Activated T-cell treated with anti-CD3 and anti-CD28 coated beads, Interleukin-2, amount 50 U/mL, for 4 hours (primary cell): ENCODE results near the gene ALPG. TPM values are rescaled to one million over a fixed set of nuclear protein-coding genes. Genes with fewer than 3 reads are reported as not detected.
"Not testable (repeated sequence)": the region's sequence is repeated elsewhere in the genome, so short reads cannot be mapped to it uniquely, and the experiment has no call there.

Source experiments
- ATAC-seq, 2 donors: fragments of 200-7000 bp; cut with Tn5 transposase; one replicate each; pipeline ENCODE4 v1.10.0; 2021
- DNase-seq: peaks from one replicate; pipeline ENCODE4 v3.0.0-alpha.2; 2020
- H3K27me3 Mint-ChIP-seq: one replicate; pipeline ENCODE4 v1.8.0; 2021; ENCODE audit warnings: low read depth, mixed read lengths
- H3K36me3 Mint-ChIP-seq: one replicate; pipeline ENCODE4 v1.8.0; 2022; ENCODE audit warnings: mixed read lengths; ENCODE audit not compliant: insufficient read depth
- H3K4me1 Mint-ChIP-seq: one replicate; pipeline ENCODE4 v1.8.0; 2021; ENCODE audit warnings: low read depth, mixed read lengths
- H3K4me3 Mint-ChIP-seq: one replicate; pipeline ENCODE4 v1.8.0; 2021; ENCODE audit warnings: mild to moderate bottlenecking, moderate library complexity, mixed read lengths
- H3K9me3 Mint-ChIP-seq: one replicate; pipeline ENCODE4 v1.8.0; 2021; ENCODE audit warnings: mixed read lengths
- total RNA-seq, 3 donors: library from RNA; stranded (reverse); gene quantifications; one replicate each; pipeline ENCODE4 v1.2.1, GENCODE V29; 2021

ALPG gene
- total RNA-seq, 3 donors from 2014 or later, result not detected

GRCh38 chr2:232400256-232401015 lies 6.2 kb upstream of the ALPG start:
- ATAC-seq, result no peak
- H3K27me3 Mint-ChIP-seq, result peaks cover 12% of the 10 kb centered on the region
- no peaks in the 10 kb centered on the region for H3K9me3 Mint-ChIP-seq
- H3K4me3 Mint-ChIP-seq, result no peak overlapping the region
- no peaks in the 10 kb centered on the region for H3K4me1 Mint-ChIP-seq
- no peak for DNase-seq
- H3K36me3 Mint-ChIP-seq, result no peaks in the 10 kb centered on the region

GRCh38 chr2:232402518-232402917 lies 4.1 kb upstream of the ALPG start:
- H3K4me1 Mint-ChIP-seq, result no peaks in the 10 kb centered on the region
- DNase-seq, result no peak
- H3K36me3 Mint-ChIP-seq, result no peaks in the 10 kb centered on the region
- ATAC-seq, result no peak
- H3K27me3 Mint-ChIP-seq, result peaks cover 5% of the 10 kb centered on the region
- no peaks in the 10 kb centered on the region for H3K9me3 Mint-ChIP-seq
- H3K4me3 Mint-ChIP-seq, result no peak overlapping the region

GRCh38 chr2:232405943-232406510 lies 617 bp upstream of the ALPG start:
- Mint-ChIP-seq H3K9me3 (no peaks in the 10 kb centered on the region), H3K4me3 (no peak overlapping the region), H3K4me1 (no peaks in the 10 kb centered on the region), H3K36me3 (no peaks in the 10 kb centered on the region), H3K27me3 (peaks cover 3% of the 10 kb centered on the region)
- ATAC-seq (no peak), DNase-seq (no peak)

DNA sequence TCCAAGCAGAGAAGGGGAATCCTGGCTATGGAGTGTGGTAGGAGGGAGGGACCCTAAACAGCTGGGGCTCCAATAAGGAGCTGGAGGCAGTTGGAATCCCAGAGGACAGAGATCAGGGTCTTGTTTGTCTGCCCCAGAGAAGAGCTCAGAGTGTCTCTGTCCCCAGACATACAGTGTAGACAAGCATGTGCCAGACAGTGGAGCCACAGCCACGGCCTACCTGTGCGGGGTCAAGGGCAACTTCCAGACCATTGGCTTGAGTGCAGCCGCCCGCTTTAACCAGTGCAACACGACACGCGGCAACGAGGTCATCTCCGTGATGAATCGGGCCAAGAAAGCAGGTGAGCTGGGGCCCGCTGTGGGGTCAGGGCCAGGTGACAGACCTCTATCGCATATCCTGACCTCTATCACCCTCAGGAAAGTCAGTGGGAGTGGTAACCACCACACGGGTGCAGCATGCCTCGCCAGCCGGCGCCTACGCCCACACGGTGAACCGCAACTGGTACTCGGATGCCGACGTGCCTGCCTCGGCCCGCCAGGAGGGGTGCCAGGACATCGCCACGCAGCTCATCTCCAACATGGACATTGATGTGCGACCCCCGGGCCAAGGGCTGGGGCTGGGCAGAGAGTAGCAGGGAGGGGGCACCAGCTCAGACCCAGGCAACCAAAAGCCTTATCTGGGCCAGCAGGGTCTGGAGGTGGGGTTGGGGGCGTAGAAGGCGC lies 945 bp downstream of the ALPG start:
- not testable (repeated sequence) for H3K36me3 Mint-ChIP-seq, H3K4me1 Mint-ChIP-seq, H3K27me3 Mint-ChIP-seq, ATAC-seq, H3K4me3 Mint-ChIP-seq, DNase-seq, H3K9me3 Mint-ChIP-seq

- not testable (repeated sequence) for H3K4me1 Mint-ChIP-seq, ATAC-seq, H3K4me3 Mint-ChIP-seq, H3K27me3 Mint-ChIP-seq, H3K36me3 Mint-ChIP-seq, DNase-seq, H3K9me3 Mint-ChIP-seq
These were observed 1.6 kb downstream of the ALPG start for GRCh38 chr2:232408269-232408668.

DNA sequence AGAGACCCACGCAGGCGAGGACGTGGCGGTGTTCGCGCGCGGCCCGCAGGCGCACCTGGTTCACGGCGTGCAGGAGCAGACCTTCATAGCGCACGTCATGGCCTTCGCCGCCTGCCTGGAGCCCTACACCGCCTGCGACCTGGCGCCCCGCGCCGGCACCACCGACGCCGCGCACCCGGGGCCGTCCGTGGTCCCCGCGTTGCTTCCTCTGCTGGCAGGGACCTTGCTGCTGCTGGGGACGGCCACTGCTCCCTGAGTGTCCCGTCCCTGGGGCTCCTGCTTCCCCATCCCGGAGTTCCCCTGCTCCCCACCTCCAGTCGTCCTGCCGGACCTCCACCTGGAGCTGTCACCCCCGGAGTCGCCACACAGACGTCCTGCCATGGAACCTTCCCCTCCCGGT lies 3.0 kb downstream of the ALPG start:
- not testable (repeated sequence) for H3K36me3 Mint-ChIP-seq, H3K9me3 Mint-ChIP-seq, H3K4me3 Mint-ChIP-seq, DNase-seq, ATAC-seq
- Mint-ChIP-seq H3K4me1 (peaks cover 14% of the 10 kb centered on the region), H3K27me3 (peaks cover 13% of the 10 kb centered on the region)

GRCh38 chr2:232410238-232410900 lies 3.7 kb downstream of the ALPG start:
- Mint-ChIP-seq H3K36me3 (no peaks in the 10 kb centered on the region), H3K4me3 (no peak overlapping the region), H3K27me3 (peaks cover 19% of the 10 kb centered on the region), H3K9me3 (no peaks in the 10 kb centered on the region), H3K4me1 (peaks cover 14% of the 10 kb centered on the region)
- no peak for DNase-seq
- ATAC-seq, result no peak

DNA sequence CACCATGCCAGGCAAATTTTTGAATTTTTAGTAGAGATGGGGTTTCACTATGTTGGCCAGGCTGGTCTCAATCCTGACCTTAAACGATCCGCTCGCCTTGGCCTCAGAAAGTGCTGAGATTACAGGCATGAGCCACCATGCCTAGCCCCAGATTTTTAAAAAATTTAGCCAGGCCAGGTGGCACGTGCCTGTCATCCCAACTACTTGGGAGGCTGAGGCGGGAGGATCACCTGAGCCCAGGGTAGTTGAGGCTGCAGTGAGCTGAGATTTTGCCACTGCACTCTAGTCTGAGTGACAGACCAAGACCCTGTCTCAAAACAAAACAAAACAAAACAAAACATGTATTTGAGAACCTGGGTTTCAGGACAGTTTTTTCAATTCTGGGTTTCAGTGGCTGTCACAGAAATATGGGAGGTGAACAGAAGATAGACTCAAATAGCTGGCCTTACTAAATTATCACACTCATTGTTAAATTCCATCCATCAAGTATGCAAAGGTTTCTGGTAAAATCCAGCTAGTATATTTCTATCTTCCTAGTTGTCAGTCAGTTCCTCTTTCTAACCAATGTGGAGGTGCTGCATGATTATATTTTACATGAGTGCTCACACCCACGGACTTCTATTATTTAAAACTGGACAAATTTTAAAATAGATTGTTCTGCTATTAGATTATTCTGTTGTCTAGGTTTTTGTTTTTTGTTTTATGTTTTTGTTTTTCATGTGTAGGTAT lies 5.4 kb downstream of the ALPG start:
- H3K36me3 Mint-ChIP-seq, result no peaks in the 10 kb centered on the region
- peaks cover 19% of the 10 kb centered on the region for H3K27me3 Mint-ChIP-seq
- DNase-seq, result no peak
- H3K4me1 Mint-ChIP-seq, result peaks cover 14% of the 10 kb centered on the region
- no peak overlapping the region for H3K4me3 Mint-ChIP-seq
- ATAC-seq, result no peak
- H3K9me3 Mint-ChIP-seq, result no peaks in the 10 kb centered on the region

DNA sequence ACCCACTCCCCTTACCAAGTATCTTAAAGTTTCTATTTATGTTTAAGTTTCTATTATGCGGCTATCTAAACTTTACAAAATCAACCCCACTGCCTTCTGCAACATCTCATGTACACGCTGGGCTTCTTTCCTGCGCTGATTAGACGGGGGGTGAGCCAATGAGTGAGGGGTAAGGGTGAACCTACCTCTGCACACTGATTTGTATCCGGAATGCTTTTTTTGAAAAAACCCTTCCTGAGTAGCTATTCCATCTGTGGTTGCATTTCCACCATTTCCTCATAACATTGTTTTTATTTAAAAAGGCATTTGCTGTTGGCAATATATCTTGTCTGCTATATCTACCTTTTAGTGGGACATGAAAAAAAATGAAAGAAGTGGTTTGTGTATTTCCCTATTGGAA lies 6.3 kb downstream of the ALPG start:
- Mint-ChIP-seq H3K9me3 (no peaks in the 10 kb centered on the region), H3K36me3 (no peaks in the 10 kb centered on the region), H3K4me1 (peaks cover 14% of the 10 kb centered on the region), H3K27me3 (peaks cover 26% of the 10 kb centered on the region), H3K4me3 (no peak overlapping the region)
- DNase-seq (no peak), ATAC-seq (no peak)

DNA sequence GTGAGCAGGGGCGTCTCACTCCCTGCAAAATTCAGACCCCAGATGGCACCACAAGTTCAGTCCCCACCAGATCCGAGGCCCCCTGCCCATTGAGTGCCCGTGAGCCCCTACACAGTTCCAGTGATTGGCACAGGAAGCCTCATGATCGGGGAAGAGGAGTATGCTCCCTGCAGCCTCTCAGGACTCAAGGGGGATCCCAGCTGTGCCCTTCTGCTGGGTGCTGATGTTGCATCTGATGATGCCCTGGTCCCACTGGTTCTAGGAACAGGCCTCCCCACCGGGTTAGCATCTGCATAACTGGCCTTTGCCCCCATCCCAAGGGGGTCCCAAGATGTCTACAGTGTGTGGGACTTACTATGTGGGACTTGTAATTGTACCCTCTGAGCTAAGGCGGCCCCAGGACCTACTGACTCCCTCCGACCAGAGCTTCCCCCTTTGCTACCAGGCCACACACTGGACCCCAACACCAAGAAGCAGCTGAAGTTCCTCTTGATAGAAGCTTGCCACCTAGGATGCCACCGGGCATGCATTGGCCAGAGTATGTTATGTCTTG lies 8.6 kb downstream of the ALPG start:
- H3K4me3 Mint-ChIP-seq, result no peak overlapping the region
- H3K4me1 Mint-ChIP-seq, result peaks cover 20% of the 10 kb centered on the region
- ATAC-seq, result no peak
- peaks cover 37% of the 10 kb centered on the region for H3K27me3 Mint-ChIP-seq
- H3K36me3 Mint-ChIP-seq, result no peaks in the 10 kb centered on the region
- H3K9me3 Mint-ChIP-seq, result no peaks in the 10 kb centered on the region
- no peak for DNase-seq

- no peak for ATAC-seq
- peaks cover 41% of the 10 kb centered on the region for H3K27me3 Mint-ChIP-seq
- H3K36me3 Mint-ChIP-seq, result no peaks in the 10 kb centered on the region
These were observed 9.3 kb downstream of the ALPG start for GRCh38 chr2:232415736-232416520.

DNA sequence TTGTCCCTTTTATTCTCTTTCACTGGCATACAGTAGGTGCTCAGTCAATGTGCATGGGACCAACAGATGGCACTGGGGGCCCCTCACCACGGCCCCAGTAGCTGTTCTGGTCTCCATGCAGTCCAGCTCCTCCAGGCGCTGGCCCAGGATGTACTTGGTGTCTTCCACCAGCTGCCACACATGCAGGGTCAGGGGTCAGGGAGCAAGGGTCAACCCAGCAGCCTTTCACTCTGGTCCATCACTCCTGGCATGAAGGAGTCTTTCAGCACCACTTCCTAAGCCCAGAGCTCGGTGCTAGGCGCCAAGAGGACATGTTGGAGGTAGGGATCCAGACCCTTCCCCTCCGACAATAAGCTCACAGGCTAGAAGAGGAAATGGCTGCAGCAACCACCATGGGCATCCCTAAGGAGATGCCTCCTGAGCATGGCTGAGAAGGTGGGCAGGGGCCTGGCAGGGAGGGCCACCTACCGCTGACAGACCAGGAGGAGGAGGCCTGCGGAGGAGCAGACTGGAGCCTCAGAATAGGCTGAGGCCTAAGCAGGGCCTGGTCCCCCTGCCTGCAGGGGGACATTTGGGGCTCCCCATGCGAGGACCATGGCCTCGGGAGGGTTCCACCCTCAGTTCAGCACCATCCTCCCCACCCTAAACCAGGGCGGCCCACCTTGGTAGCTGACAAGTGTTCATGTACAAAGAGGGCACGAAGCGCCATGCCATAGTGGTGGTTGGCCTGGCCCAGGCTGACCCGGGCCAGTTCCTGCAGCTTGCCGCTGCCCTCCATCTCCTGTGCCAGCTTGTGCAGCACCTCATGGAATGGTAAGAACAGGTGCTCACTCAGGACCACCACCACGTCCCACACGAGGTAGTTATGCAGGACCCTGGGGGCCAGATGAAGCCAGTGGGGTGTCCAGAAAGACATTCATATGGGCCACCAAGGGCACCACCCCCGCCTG lies 10.2 kb downstream of the ALPG start:
- Mint-ChIP-seq H3K9me3 (no peaks in the 10 kb centered on the region), H3K4me3 (no peak overlapping the region)

More at GRCh38 chr2:232415736-232416520, 9.3 kb downstream of the ALPG start:
- H3K4me3 Mint-ChIP-seq, result no peak overlapping the region
- no peaks in the 10 kb centered on the region for H3K9me3 Mint-ChIP-seq
- no peak for DNase-seq
- H3K4me1 Mint-ChIP-seq, result peaks cover 20% of the 10 kb centered on the region

More for the DNA sequence above, 10.2 kb downstream of the ALPG start:
- ATAC-seq (no peak), DNase-seq (no peak)
- peaks cover 46% of the 10 kb centered on the region for H3K27me3 Mint-ChIP-seq
- peaks cover 20% of the 10 kb centered on the region for H3K4me1 Mint-ChIP-seq
- H3K36me3 Mint-ChIP-seq, result no peaks in the 10 kb centered on the region
